Spleen (tissue), 11 donors: ENCODE measurements around the gene GPATCH2L. TPM values are rescaled to one million over a fixed set of nuclear protein-coding genes. Genes with fewer than 3 reads are reported as not detected.

Experiments used
- DNase-seq: peaks from one replicate; pipeline ENCODE4 v3.0.0-alpha.2; 2020
- H3K27ac ChIP-seq, 8 donors: fragments of 200-600 bp; sonication (generic) in 7 of 8; 1 replicate in 4 of 8; 2 replicates in 4 of 8; pipeline versions ENCODE4 v1.5.0 to v1.8.0; 2016 to 2021; ENCODE audit warnings: inconsistent platforms in 4 of 8, mild to moderate bottlenecking in 4 of 8, moderate library complexity in 1 of 8
- H3K27me3 ChIP-seq, 7 donors: fragments of 200-600 bp; sonication (generic) in 6 of 7; replicated peaks in 1 of 7; 1 replicate in 4 of 7; 2 replicates in 3 of 7; pipeline versions ENCODE4 v1.5.0 to v1.8.0; 2016 to 2021; ENCODE audit warnings: inconsistent platforms in 3 of 7, mild to moderate bottlenecking in 1 of 7
- H3K36me3 ChIP-seq, 6 donors: fragments of 200-600 bp; sonication (generic) in 5 of 6; 1 replicate in 4 of 6; 2 replicates in 2 of 6; pipeline versions ENCODE4 v1.5.0 to v1.8.0; 2016 to 2021; ENCODE audit warnings: inconsistent platforms in 2 of 6
- H3K4me1 ChIP-seq, 6 donors: fragments of 200-600 bp; sonication (generic) in 5 of 6; 1 replicate in 3 of 6; 2 replicates in 3 of 6; pipeline versions ENCODE4 v1.5.0 to v1.8.0; 2016 to 2021; ENCODE audit warnings: inconsistent platforms in 3 of 6
- H3K4me3 ChIP-seq, 8 donors: fragments of 200-600 bp; sonication (generic) in 7 of 8; 1 replicate in 4 of 8; 2 replicates in 4 of 8; pipeline versions ENCODE4 v1.5.0 to v1.8.0; 2016 to 2021; ENCODE audit warnings: inconsistent platforms in 4 of 8, mild to moderate bottlenecking in 4 of 8, moderate library complexity in 2 of 8
- H3K9me3 ChIP-seq, 8 donors: fragments of 200-600 bp; sonication (generic) in 7 of 8; 1 replicate in 4 of 8; 2 replicates in 4 of 8; pipeline versions ENCODE4 v1.5.0 to v1.8.0; 2016 to 2021; ENCODE audit warnings: inconsistent platforms in 4 of 8
- POLR2A ChIP-seq, 3 donors: fragments of 450-650 bp; IDR thresholded peaks; one replicate each; pipeline ENCODE4 v1.5.1; 2017; ENCODE audit warnings: antibody characterized with exemption in 3 of 3, mild to moderate bottlenecking in 1 of 3
- POLR2AphosphoS5 ChIP-seq, 3 donors: sonication (generic); formaldehyde crosslinking; IDR thresholded peaks; one replicate each; pipeline ENCODE4 v1.5.1; 2017; ENCODE audit warnings: antibody characterized with exemption in 3 of 3
- WGBS, 5 donors: extraction: QIAGEN DNeasy Blood & Tissue Kit in 3 of 5; methylation state at CpG; one replicate each; pipeline versions ENCODE4 v1.1.5 to v1.1.7; 2013 to 2018; 5-methylcytosine and 5-hydroxymethylcytosine counted together
- intact Hi-C: fragments of 100-400 bp; cut with DNase I; formaldehyde crosslinking; loops from one replicate; pipeline ENCODE4 v1.15.0; 2023; ENCODE audit warnings: low total_unique reads
- polyA plus RNA-seq, 3 donors: library from polyadenylated mRNA; stranded (reverse); fragments of 200-250 nt; gene quantifications; one replicate each; pipeline ENCODE4 v1.2.1, GENCODE V29; 2013
- total RNA-seq, 7 donors: library from RNA; depleted of rRNA in 3 of 7; stranded (reverse); fragments of >200 nt in 3 of 7; fragmentation: NEBNext Ultra II Directional in 4 of 7; extraction: Animal tissue kit (Norgen Biotek cat#: 25700) in 4 of 7; gene quantifications; one replicate each; pipeline versions ENCODE4 v1.1.0 to v1.2.1, GENCODE V29; 2016 to 2021
- TF ChIP-seq, protein P1 (sequence below), 11 experiments: fragments of 200-600 bp in 7 of 11; fragments of 450-650 bp in 4 of 11; sonication (generic) in 4 of 11; IDR thresholded peaks in 8 of 11; conservative IDR thresholded peaks in 3 of 11; 1 replicate in 7 of 11; 2 replicates in 4 of 11; pipeline versions ENCODE4 v1.4.0 to v1.8.0; 2016 to 2021; ENCODE audit warnings: antibody characterized with exemption in 11 of 11, inconsistent platforms in 4 of 11, mild to moderate bottlenecking in 1 of 11
- donor health status: healthy with polysubstance abuse.
- donor health status: DM: no; HTN: no; CAD: no; lungs with moderate emphysema.
- donor health status: DM: no; HTN: no; CAD: no.
- donor health status: Bipolar disorder and iron deficiency.
- donor health status: healthy.
- donor health status: DM: no; HTN: no; CAD: no.
- donor health status: DM: yes; HTN: yes; CAD: no.

GPATCH2L gene
- total and polyA plus RNA-seq, 10 donors: 3.5 to 96.5 (median 59.2) TPM

DNA sequence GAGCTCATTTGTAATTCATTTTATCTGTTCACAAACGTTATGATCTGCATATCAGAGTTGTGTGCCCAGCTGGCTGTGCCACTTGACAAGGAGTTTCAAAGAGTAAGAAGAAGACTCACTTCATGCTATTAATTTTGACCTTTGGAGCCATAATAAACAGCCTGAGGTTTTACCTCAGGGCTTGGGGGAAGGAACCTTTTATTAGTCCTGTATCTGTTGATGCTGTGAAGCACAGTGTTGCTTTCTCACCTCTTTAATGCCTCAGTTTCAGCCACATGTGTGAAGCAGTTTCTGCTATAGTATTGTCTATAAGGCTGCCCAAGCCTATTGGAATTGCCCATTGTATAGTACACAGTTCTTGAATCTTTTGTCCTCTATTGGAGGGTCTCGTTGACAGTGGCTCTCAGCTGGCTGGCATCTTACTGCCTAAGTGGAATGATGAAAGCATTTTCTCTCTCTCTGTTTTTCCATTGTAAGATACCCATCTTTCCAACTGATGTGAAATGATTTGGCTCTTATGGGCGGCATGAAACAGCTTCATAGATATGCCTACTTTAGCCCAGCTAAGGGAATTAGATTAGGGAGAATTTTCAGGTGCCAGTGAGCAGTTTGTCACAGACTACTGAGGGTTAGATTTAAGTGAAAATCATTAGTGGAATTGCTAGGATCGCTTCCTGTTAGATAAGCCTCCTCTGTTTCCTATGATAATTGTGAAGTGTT lies 34.7 kb downstream of the GPATCH2L start:
- intact Hi-C loops: no loop called here
- DNase-seq: no peak
- Histone ChIP-seq H3K4me1 (peaks cover 0 to 37% (median 19%) of the 10 kb centered on the region in 6 donors), H3K4me3 (no peak overlapping the region), H3K9me3 (no peaks in the 10 kb centered on the region), H3K27ac (no peak overlapping the region), H3K36me3 (peaks cover 0 to 92% (median 31%) of the 10 kb centered on the region in 6 donors), H3K27me3 (no peaks in the 10 kb centered on the region)
- 75 to 83% (median 81%) methylated on average over 4 of the region's 4 CpGs for WGBS, 5 donors
- TF ChIP-seq POLR2A (IDR thresholded peaks at IDR 0.05): no peak

DNA sequence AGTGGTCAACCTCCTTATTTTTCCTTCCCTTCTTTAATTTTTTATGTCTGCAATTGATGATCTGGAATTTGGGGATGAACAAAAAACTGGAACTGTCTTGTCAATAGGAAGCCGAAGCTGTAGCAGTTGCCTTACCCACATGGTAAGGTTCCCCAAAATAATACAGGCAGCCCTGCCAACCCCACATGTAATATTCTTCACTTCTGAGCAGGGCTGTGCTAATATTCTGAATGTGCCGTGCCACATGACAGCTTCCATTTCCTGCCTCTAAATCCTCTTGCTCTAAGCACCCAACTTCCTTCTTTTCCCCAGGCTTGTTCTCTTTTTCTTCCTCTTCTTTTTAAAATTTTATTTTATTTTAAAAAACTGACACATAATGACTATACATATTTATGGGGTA lies 39.6 kb downstream of the GPATCH2L start:
- Histone ChIP-seq H3K36me3 (peaks cover 0 to 95% (median 34%) of the 10 kb centered on the region in 6 donors), H3K27me3 (no peaks in the 10 kb centered on the region), H3K27ac (peak overlapping the region in 6 of 8 donors; percentile 12 to 68 (median 38)), H3K9me3 (no peaks in the 10 kb centered on the region), H3K4me3 (no peak overlapping the region), H3K4me1 (peaks cover 0 to 59% (median 20%) of the 10 kb centered on the region in 6 donors)
- intact Hi-C loops: no loop called here
- DNase-seq: no peak
- TF ChIP-seq, protein P1, sequence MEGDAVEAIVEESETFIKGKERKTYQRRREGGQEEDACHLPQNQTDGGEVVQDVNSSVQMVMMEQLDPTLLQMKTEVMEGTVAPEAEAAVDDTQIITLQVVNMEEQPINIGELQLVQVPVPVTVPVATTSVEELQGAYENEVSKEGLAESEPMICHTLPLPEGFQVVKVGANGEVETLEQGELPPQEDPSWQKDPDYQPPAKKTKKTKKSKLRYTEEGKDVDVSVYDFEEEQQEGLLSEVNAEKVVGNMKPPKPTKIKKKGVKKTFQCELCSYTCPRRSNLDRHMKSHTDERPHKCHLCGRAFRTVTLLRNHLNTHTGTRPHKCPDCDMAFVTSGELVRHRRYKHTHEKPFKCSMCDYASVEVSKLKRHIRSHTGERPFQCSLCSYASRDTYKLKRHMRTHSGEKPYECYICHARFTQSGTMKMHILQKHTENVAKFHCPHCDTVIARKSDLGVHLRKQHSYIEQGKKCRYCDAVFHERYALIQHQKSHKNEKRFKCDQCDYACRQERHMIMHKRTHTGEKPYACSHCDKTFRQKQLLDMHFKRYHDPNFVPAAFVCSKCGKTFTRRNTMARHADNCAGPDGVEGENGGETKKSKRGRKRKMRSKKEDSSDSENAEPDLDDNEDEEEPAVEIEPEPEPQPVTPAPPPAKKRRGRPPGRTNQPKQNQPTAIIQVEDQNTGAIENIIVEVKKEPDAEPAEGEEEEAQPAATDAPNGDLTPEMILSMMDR (IDR thresholded peaks at IDR 0.05 in 8 of 11, conservative IDR thresholded peaks at IDR 0.05 in 3 of 11): no peak
- TF ChIP-seq POLR2AphosphoS5 (IDR thresholded peaks at IDR 0.05): no peak
- TF ChIP-seq POLR2A (IDR thresholded peaks at IDR 0.05): no peak
- 29 to 43% (median 39%) methylated on average over 2 of the region's 2 CpGs for WGBS, 5 donors

DNA sequence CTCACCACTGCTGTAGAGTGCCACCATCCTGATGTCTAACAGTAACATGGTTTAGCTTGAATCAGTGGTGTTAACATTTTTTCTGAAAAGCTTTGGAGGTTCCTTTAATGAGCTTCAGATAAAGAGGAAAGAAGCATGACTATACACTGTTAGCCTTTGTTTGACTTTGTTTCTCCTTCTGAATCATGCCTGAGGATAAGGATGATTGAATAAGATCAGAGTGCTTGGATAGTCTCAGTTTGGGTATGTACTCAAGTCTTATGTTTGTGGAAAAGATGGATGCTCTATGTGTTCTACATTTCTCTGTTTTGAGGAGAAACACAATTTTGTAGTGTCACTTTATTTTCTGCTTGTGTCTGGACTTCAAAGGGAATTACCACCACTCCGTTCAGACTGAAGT lies 42.0 kb downstream of the GPATCH2L start:
- DNase-seq: no peak
- intact Hi-C loops: no loop called here

DNA sequence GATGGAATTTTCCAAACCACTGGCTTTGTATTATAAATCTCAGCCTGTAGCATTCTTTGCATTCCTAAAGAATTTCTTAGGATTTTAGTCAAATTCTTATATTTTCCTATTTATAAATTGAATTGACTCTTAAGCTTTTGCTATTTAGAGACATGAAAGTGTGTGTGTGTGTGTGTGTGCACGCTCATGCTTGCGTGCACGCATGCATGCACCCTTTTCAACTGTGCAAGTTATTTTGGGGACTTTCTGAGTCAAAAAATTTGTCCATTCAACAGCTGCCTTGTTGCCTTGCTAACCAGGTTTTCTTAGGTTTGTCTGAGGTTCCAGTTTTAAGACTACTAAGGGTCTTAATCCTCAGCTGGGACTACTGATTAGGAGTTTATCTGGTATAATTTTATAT lies 42.6 kb downstream of the GPATCH2L start:
- no peaks in the 10 kb centered on the region for H3K9me3 ChIP-seq
- H3K4me3 ChIP-seq: no peak overlapping the region
- no peaks in the 10 kb centered on the region for H3K27me3 ChIP-seq
- TF ChIP-seq POLR2AphosphoS5 (IDR thresholded peaks at IDR 0.05) (no peak), POLR2A (IDR thresholded peaks at IDR 0.05) (no peak)
- TF ChIP-seq, protein P1 (IDR thresholded peaks at IDR 0.05 in 8 of 11, conservative IDR thresholded peaks at IDR 0.05 in 3 of 11): no peak
- H3K27ac ChIP-seq: no peak overlapping the region
- H3K36me3 ChIP-seq: peaks cover 0 to 98% (median 57%) of the 10 kb centered on the region in 6 donors
- H3K4me1 ChIP-seq: peaks cover 0 to 43% (median 16%) of the 10 kb centered on the region in 6 donors
- intact Hi-C loops: no loop called here
- WGBS, 5 donors: 68 to 82% (median 77%) methylated on average over 3 of the region's 3 CpGs
- DNase-seq: no peak

More for the DNA sequence above, 42.0 kb downstream of the GPATCH2L start:
- Histone ChIP-seq H3K27ac (no peak overlapping the region), H3K4me3 (no peak overlapping the region), H3K27me3 (no peaks in the 10 kb centered on the region), H3K4me1 (peaks cover 0 to 44% (median 16%) of the 10 kb centered on the region in 6 donors), H3K9me3 (no peaks in the 10 kb centered on the region), H3K36me3 (peaks cover 0 to 95% (median 53%) of the 10 kb centered on the region in 6 donors)
- TF ChIP-seq POLR2AphosphoS5 (IDR thresholded peaks at IDR 0.05) (no peak), POLR2A (IDR thresholded peaks at IDR 0.05) (no peak)
- TF ChIP-seq, protein P1 (IDR thresholded peaks at IDR 0.05 in 8 of 11, conservative IDR thresholded peaks at IDR 0.05 in 3 of 11): no peak
- WGBS, 5 donors: 77 to 89% (median 84%) methylated on average over 1 of the region's 1 CpG
